GM19455 (cell line): ENCODE data around the gene AP5B1.

Source experiments
- ATAC-seq: cut with Tn5 transposase; IDR thresholded peaks from one replicate; pipeline ENCODE4 v1.9.1; 2021; ENCODE audit not compliant: unreplicated experiment

Gene AP5B1

GRCh38 chr11:65802841-65803240 is 22.1 kb upstream of the AP5B1 start:
- peak; percentile 84 for ATAC-seq

GRCh38 chr11:65801153-65801987 is 20.6 kb upstream of the AP5B1 start:
- no peak for ATAC-seq

GRCh38 chr11:65798882-65799281 is 18.1 kb upstream of the AP5B1 start:
- no peak for ATAC-seq

GRCh38 chr11:65797711-65798110 is 16.9 kb upstream of the AP5B1 start:
- no peak for ATAC-seq

GRCh38 chr11:65796726-65797601 is 16.2 kb upstream of the AP5B1 start:
- no peak for ATAC-seq

- ATAC-seq: no peak
These were observed 14.1 kb upstream of the AP5B1 start for GRCh38 chr11:65794570-65795510.

GRCh38 chr11:65793625-65794400 is 13.0 kb upstream of the AP5B1 start:
- no peak for ATAC-seq

GRCh38 chr11:65793144-65793581 is 12.4 kb upstream of the AP5B1 start:
- ATAC-seq: no peak

GRCh38 chr11:65792456-65792855 is 11.7 kb upstream of the AP5B1 start:
- no peak for ATAC-seq

- ATAC-seq: peak; percentile 86
These were observed 11.0 kb upstream of the AP5B1 start for GRCh38 chr11:65791719-65792213.

- no peak for ATAC-seq
These were observed 10.3 kb upstream of the AP5B1 start for GRCh38 chr11:65790902-65791650.

- ATAC-seq: no peak
These were observed 9.5 kb upstream of the AP5B1 start for GRCh38 chr11:65790104-65790901.

GRCh38 chr11:65789230-65790103 is 8.7 kb upstream of the AP5B1 start:
- ATAC-seq: no peak

- ATAC-seq: no peak
These were observed 8.0 kb upstream of the AP5B1 start for GRCh38 chr11:65788821-65789220.

- no peak for ATAC-seq
These were observed 7.2 kb upstream of the AP5B1 start for GRCh38 chr11:65787649-65788622.
